Muscle layer of colon (tissue), 2 donors: ENCODE results near the gene MRPL40.
A peak's percentile ranks its signal among the peaks of the same experiment; 100 is the strongest.

Experiments
- H3K27ac ChIP-seq: one replicate; pipeline ENCODE4 v1.7.0; 2013; ENCODE audit warnings: low read depth, mild to moderate bottlenecking, low read length, moderate library complexity
- H3K27me3 ChIP-seq, 2 donors: one replicate each; pipeline ENCODE4 v1.7.0; 2013; ENCODE audit warnings: low read length in 2 of 2, mild to moderate bottlenecking in 2 of 2; ENCODE audit not compliant: insufficient read depth in 2 of 2, control insufficient read depth in 1 of 2
- H3K36me3 ChIP-seq: one replicate; pipeline ENCODE4 v1.7.0; 2013; ENCODE audit warnings: mild to moderate bottlenecking, low read length; ENCODE audit not compliant: insufficient read depth
- H3K4me1 ChIP-seq: one replicate; pipeline ENCODE4 v1.7.0; 2013; ENCODE audit warnings: mild to moderate bottlenecking, low read length; ENCODE audit not compliant: insufficient read depth
- H3K4me3 ChIP-seq, 2 donors: one replicate each; pipeline ENCODE4 v1.7.0; 2013; ENCODE audit warnings: low read length in 2 of 2, low read depth in 1 of 2, mild to moderate bottlenecking in 1 of 2, moderate library complexity in 1 of 2
- H3K9ac ChIP-seq: one replicate; pipeline ENCODE4 v1.7.0; 2013; ENCODE audit warnings: low read length
- H3K9me3 ChIP-seq: one replicate; pipeline ENCODE4 v1.7.0; 2013; ENCODE audit warnings: mild to moderate bottlenecking, low read length
- donor health status: abdominal sarcoma.
- donor health status: Adenocarcinoma of cecum.

The MRPL40 gene

GRCh38 chr22:19479355-19480172 lies 47.2 kb downstream of the MRPL40 start, which contains the start of gene CDC45:
Gene CDC45 (plus strand): TSS chr22:19479920. CDS start chr22:19479969, 49 bp downstream.
- Histone ChIP-seq H3K36me3 (peaks cover 4% of the 10 kb centered on the region), H3K4me1 (peaks cover 28% of the 10 kb centered on the region), H3K9me3 (no peaks in the 10 kb centered on the region), H3K9ac (peak within 1 kb of the TSS; percentile 89), H3K27me3 (no peaks in the 10 kb centered on the region), H3K4me3 (peak within 1 kb of the TSS; percentile 86 to 87), H3K27ac (peak within 1 kb of the TSS; percentile 98)

GRCh38 chr22:19480173-19480568 lies 47.8 kb downstream of the MRPL40 start:
- H3K9ac ChIP-seq: no peak overlapping the region
- no peaks in the 10 kb centered on the region for H3K36me3 ChIP-seq
- no peaks in the 10 kb centered on the region for H3K9me3 ChIP-seq
- no peaks in the 10 kb centered on the region for H3K27me3 ChIP-seq
- peaks cover 28% of the 10 kb centered on the region for H3K4me1 ChIP-seq
- no peak overlapping the region for H3K27ac ChIP-seq
- peak overlapping the region; percentile 34 to 87 for H3K4me3 ChIP-seq

GRCh38 chr22:19480789-19481188 lies 48.4 kb downstream of the MRPL40 start:
- Histone ChIP-seq H3K9me3 (no peaks in the 10 kb centered on the region), H3K4me1 (peaks cover 25% of the 10 kb centered on the region), H3K4me3 (no peak overlapping the region), H3K9ac (no peak overlapping the region), H3K27ac (no peak overlapping the region), H3K27me3 (no peaks in the 10 kb centered on the region), H3K36me3 (no peaks in the 10 kb centered on the region)

GRCh38 chr22:19482297-19482696 lies 50.0 kb downstream of the MRPL40 start:
- no peaks in the 10 kb centered on the region for H3K27me3 ChIP-seq
- no peaks in the 10 kb centered on the region for H3K9me3 ChIP-seq
- H3K9ac ChIP-seq: no peak overlapping the region
- no peak overlapping the region for H3K27ac ChIP-seq
- H3K36me3 ChIP-seq: no peaks in the 10 kb centered on the region
- peaks cover 16% of the 10 kb centered on the region for H3K4me1 ChIP-seq
- no peak overlapping the region for H3K4me3 ChIP-seq

GRCh38 chr22:19483481-19484244 lies 51.3 kb downstream of the MRPL40 start:
- H3K9me3 ChIP-seq: no peaks in the 10 kb centered on the region
- H3K36me3 ChIP-seq: no peaks in the 10 kb centered on the region
- no peaks in the 10 kb centered on the region for H3K27me3 ChIP-seq
- H3K4me1 ChIP-seq: peaks cover 5% of the 10 kb centered on the region
- no peak overlapping the region for H3K27ac ChIP-seq
- no peak overlapping the region for H3K4me3 ChIP-seq
- no peak overlapping the region for H3K9ac ChIP-seq
